NCI-H524 treated with DMSO at 0.1 percent for 48 hours (cell line): ENCODE results near the gene MCM3.
A peak's percentile ranks its signal among the peaks of the same experiment; 100 is the strongest.

ENCODE experiments used
- DNase-seq: peaks from one replicate; lab custom pipeline; 2025; lab: John Stamatoyannopoulos, UW

The MCM3 gene

GRCh38 chr6:52301326-52301725 is 16.8 kb upstream of the MCM3 start:
- DNase-seq: no peak

GRCh38 chr6:52300489-52300931 is 16.0 kb upstream of the MCM3 start:
- DNase-seq: no peak

GRCh38 chr6:52299653-52300052 is 15.1 kb upstream of the MCM3 start:
- DNase-seq: no peak

- no peak for DNase-seq
Measured at GRCh38 chr6:52297433-52297832, 12.9 kb upstream of the MCM3 start.

- DNase-seq: peak; percentile 50
Measured at GRCh38 chr6:52293067-52293466, 8.5 kb upstream of the MCM3 start.

GRCh38 chr6:52288841-52289240 is 4.3 kb upstream of the MCM3 start:
- no peak for DNase-seq

- no peak for DNase-seq
Measured at GRCh38 chr6:52288216-52288615, 3.7 kb upstream of the MCM3 start.

GRCh38 chr6:52286798-52287432 is 2.4 kb upstream of the MCM3 start:
- DNase-seq: peak; percentile 14

GRCh38 chr6:52285177-52286068 is 881 bp upstream of the MCM3 start:
- DNase-seq: peak; percentile 69

- peak; percentile 13 for DNase-seq
Measured at GRCh38 chr6:52284131-52284459, 447 bp downstream of the MCM3 start.

GRCh38 chr6:52283111-52283510 is 1.4 kb downstream of the MCM3 start:
- DNase-seq: no peak

- no peak for DNase-seq
Measured at GRCh38 chr6:52276130-52276529, 8.4 kb downstream of the MCM3 start.

GRCh38 chr6:52271852-52272460 is 12.6 kb downstream of the MCM3 start:
- DNase-seq: no peak

GRCh38 chr6:52263709-52264540 is 20.6 kb downstream of the MCM3 start:
- DNase-seq: no peak

GRCh38 chr6:52262620-52263344 is 21.8 kb downstream of the MCM3 start:
- DNase-seq: no peak

GRCh38 chr6:52261229-52261628 is 23.3 kb downstream of the MCM3 start:
- DNase-seq: no peak

- DNase-seq: no peak
Measured at GRCh38 chr6:52260634-52261033, 23.9 kb downstream of the MCM3 start.

GRCh38 chr6:52255434-52255833 is 29.1 kb downstream of the MCM3 start:
- no peak for DNase-seq

GRCh38 chr6:52254731-52255378 is 29.7 kb downstream of the MCM3 start:
- no peak for DNase-seq

- no peak for DNase-seq
Measured at GRCh38 chr6:52253494-52253893, 31.0 kb downstream of the MCM3 start.

- DNase-seq: no peak
Measured at GRCh38 chr6:52251113-52251512, 33.4 kb downstream of the MCM3 start.
